HUES48 (cell line): ENCODE results near the gene ZDBF2.
"Not testable (repeated sequence)": the region's sequence is repeated elsewhere in the genome, so short reads cannot be mapped to it uniquely, and the experiment has no call there.

Experiments
- H3K27ac ChIP-seq: one replicate; pipeline ENCODE4 v1.7.0; 2013; ENCODE audit warnings: low read depth, low read length, inconsistent platforms
- H3K27me3 ChIP-seq: 2 replicates; pipeline ENCODE4 v1.6.1; 2013; ENCODE audit warnings: mild to moderate bottlenecking, low read length; ENCODE audit not compliant: control insufficient read depth, insufficient read depth
- H3K36me3 ChIP-seq: 2 replicates; pipeline ENCODE4 v1.6.1; 2013; ENCODE audit warnings: low read length; ENCODE audit not compliant: control insufficient read depth, insufficient read depth
- H3K4me1 ChIP-seq: 2 replicates; pipeline ENCODE4 v1.6.1; 2013; ENCODE audit warnings: mild to moderate bottlenecking, low read length; ENCODE audit not compliant: control insufficient read depth, insufficient read depth
- H3K4me3 ChIP-seq: 2 replicates; pipeline ENCODE4 v1.5.1; 2013; ENCODE audit warnings: mild to moderate bottlenecking, low read depth, low read length
- H3K9ac ChIP-seq: 2 replicates; pipeline ENCODE4 v1.6.1; 2013; ENCODE audit warnings: mild to moderate bottlenecking, low read depth, low read length, moderate library complexity
- H3K9me3 ChIP-seq: 2 replicates; pipeline ENCODE4 v1.6.1; 2013; ENCODE audit warnings: low read length; ENCODE audit not compliant: control insufficient read depth, insufficient read depth

The ZDBF2 gene

GRCh38 chr2:206282746-206283145, 8.3 kb downstream of the ZDBF2 start:
- Histone ChIP-seq H3K36me3 (peaks cover 32% of the 10 kb centered on the region), H3K27me3 (no peaks in the 10 kb centered on the region), H3K4me1 (peaks cover 14% of the 10 kb centered on the region), H3K27ac (no peak overlapping the region), H3K9me3 (peaks cover 6% of the 10 kb centered on the region), H3K4me3 (no peak overlapping the region), H3K9ac (no peak overlapping the region)

GRCh38 chr2:206287197-206287596, 12.7 kb downstream of the ZDBF2 start:
- Histone ChIP-seq H3K4me1 (no peaks in the 10 kb centered on the region), H3K27ac (no peak overlapping the region), H3K27me3 (no peaks in the 10 kb centered on the region), H3K9ac (no peak overlapping the region), H3K36me3 (peaks cover 41% of the 10 kb centered on the region), H3K9me3 (peaks cover 31% of the 10 kb centered on the region), H3K4me3 (no peak overlapping the region)

GRCh38 chr2:206289391-206289790, 14.9 kb downstream of the ZDBF2 start:
- H3K27ac ChIP-seq, result no peak overlapping the region
- peaks cover 39% of the 10 kb centered on the region for H3K36me3 ChIP-seq
- peaks cover 31% of the 10 kb centered on the region for H3K9me3 ChIP-seq
- no peaks in the 10 kb centered on the region for H3K27me3 ChIP-seq
- H3K4me3 ChIP-seq, result no peak overlapping the region
- no peak overlapping the region for H3K9ac ChIP-seq
- no peaks in the 10 kb centered on the region for H3K4me1 ChIP-seq

- no peaks in the 10 kb centered on the region for H3K4me1 ChIP-seq
- peaks cover 35% of the 10 kb centered on the region for H3K36me3 ChIP-seq
- no peak overlapping the region for H3K9ac ChIP-seq
- 0 out of 2 replicates have a peak, but pooled peaks cover 2% of the 10 kb centered on the region for H3K9me3 ChIP-seq
- H3K27ac ChIP-seq, result no peak overlapping the region
- no peaks in the 10 kb centered on the region for H3K27me3 ChIP-seq
- H3K4me3 ChIP-seq, result no peak overlapping the region
Measured at GRCh38 chr2:206296128-206296527, 21.7 kb downstream of the ZDBF2 start.

- H3K9ac ChIP-seq, H3K4me1 ChIP-seq, H3K27me3 ChIP-seq, H3K27ac ChIP-seq, H3K9me3 ChIP-seq, H3K4me3 ChIP-seq: not testable (repeated sequence)
- peaks cover 23% of the 10 kb centered on the region for H3K36me3 ChIP-seq
Measured at GRCh38 chr2:206299608-206300007, 25.1 kb downstream of the ZDBF2 start.

- Histone ChIP-seq H3K9ac (no peak overlapping the region), H3K27ac (no peak overlapping the region), H3K9me3 (no peaks in the 10 kb centered on the region), H3K4me1 (no peaks in the 10 kb centered on the region), H3K36me3 (peaks cover 60% of the 10 kb centered on the region), H3K4me3 (no peak overlapping the region), H3K27me3 (no peaks in the 10 kb centered on the region)
Measured at GRCh38 chr2:206305523-206306245, 31.2 kb downstream of the ZDBF2 start.

- Histone ChIP-seq H3K36me3 (peaks cover 49% of the 10 kb centered on the region), H3K27ac (no peak overlapping the region), H3K27me3 (no peaks in the 10 kb centered on the region), H3K9ac (no peak overlapping the region), H3K9me3 (no peaks in the 10 kb centered on the region), H3K4me1 (no peaks in the 10 kb centered on the region), H3K4me3 (no peak overlapping the region)
Measured at GRCh38 chr2:206311026-206311425, 36.6 kb downstream of the ZDBF2 start.

GRCh38 chr2:206316141-206316540, 41.7 kb downstream of the ZDBF2 start:
- Histone ChIP-seq H3K9me3 (peaks cover 5% of the 10 kb centered on the region), H3K9ac (no peak overlapping the region; the same call in 1 of the 2 replicates), H3K27ac (no peak overlapping the region), H3K36me3 (0 out of 2 replicates have a peak, but pooled peaks cover 7% of the 10 kb centered on the region), H3K27me3 (no peaks in the 10 kb centered on the region), H3K4me1 (no peaks in the 10 kb centered on the region), H3K4me3 (no peak overlapping the region)

- Histone ChIP-seq H3K36me3 (no peaks in the 10 kb centered on the region), H3K9me3 (peaks cover 5% of the 10 kb centered on the region), H3K4me3 (no peak overlapping the region), H3K27ac (no peak overlapping the region), H3K4me1 (no peaks in the 10 kb centered on the region), H3K9ac (no peak overlapping the region), H3K27me3 (no peaks in the 10 kb centered on the region)
Measured at GRCh38 chr2:206323033-206323432, 48.6 kb downstream of the ZDBF2 start.

GRCh38 chr2:206323486-206323885, 49.0 kb downstream of the ZDBF2 start:
- no peak overlapping the region for H3K27ac ChIP-seq
- H3K27me3 ChIP-seq, result no peaks in the 10 kb centered on the region
- no peak overlapping the region for H3K4me3 ChIP-seq
- peaks cover 1% of the 10 kb centered on the region for H3K4me1 ChIP-seq
- no peak overlapping the region for H3K9ac ChIP-seq
- H3K9me3 ChIP-seq, result peaks cover 5% of the 10 kb centered on the region
- no peaks in the 10 kb centered on the region for H3K36me3 ChIP-seq

GRCh38 chr2:206324869-206325268, 50.4 kb downstream of the ZDBF2 start:
- no peaks in the 10 kb centered on the region for H3K9me3 ChIP-seq
- no peak overlapping the region for H3K27ac ChIP-seq

More at GRCh38 chr2:206324869-206325268, 50.4 kb downstream of the ZDBF2 start:
- no peak overlapping the region for H3K4me3 ChIP-seq
- H3K4me1 ChIP-seq, result peaks cover 14% of the 10 kb centered on the region
- no peaks in the 10 kb centered on the region for H3K36me3 ChIP-seq
- H3K27me3 ChIP-seq, result no peaks in the 10 kb centered on the region
- H3K9ac ChIP-seq, result no peak overlapping the region
